ENCODE data around the gene PNLIPRP3.

Gene PNLIPRP3

DNA sequence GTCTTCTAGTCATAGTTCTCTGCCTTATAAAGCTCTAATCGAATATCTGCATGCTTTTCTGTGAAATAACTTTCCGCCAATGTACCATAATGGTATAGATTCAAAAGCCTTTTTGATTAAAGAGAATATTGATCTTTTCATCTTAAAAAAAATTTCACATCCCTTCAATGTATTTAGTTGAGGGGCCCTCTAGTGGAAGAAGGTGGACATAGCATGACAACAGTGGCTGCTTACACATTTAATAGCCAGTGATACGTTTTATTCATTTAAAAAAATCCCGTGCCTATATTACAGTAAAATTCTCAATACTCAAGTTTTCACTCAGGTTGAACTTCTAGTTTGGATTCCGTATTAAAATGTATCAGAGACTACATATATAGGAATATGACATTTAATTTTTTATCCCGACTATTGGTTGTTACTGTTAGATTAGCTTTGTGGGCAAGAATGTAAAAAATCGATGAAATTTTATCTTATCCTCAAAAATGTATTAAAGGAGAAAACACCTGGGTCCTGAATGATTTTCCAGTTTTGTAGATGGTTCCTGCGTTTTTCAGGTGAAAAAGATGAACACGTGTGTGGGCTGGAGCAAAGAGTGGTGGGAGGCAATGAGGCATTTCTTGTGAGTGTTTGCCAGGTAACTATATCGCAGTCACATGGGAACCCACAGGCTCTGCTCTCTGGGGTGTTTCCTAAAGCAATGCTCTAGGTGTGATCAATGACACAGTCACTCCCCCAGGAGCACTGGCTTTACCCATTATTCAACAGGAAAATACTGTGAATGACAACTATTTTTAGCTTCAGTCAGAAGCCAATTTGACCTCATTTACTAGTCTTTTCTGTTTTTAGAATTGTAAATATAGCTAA is 94.0 kb downstream of the PNLIPRP3 start:
- peak; percentile 55 for DNase-seq

- DNase-seq, result no peak
Observed at GRCh38 chr10:116522803-116523381, 95.2 kb downstream of the PNLIPRP3 start.

GRCh38 chr10:116524736-116525135 is 97.1 kb downstream of the PNLIPRP3 start:
- no peak for DNase-seq

- DNase-seq, result no peak
Observed at GRCh38 chr10:116526219-116526618, 98.6 kb downstream of the PNLIPRP3 start.
